ENCODE results near the gene SPOCK1.

The SPOCK1 gene

GRCh38 chr5:137215780-137216179 is 283.3 kb downstream of the SPOCK1 start:
- DNase-seq = no peak

DNA sequence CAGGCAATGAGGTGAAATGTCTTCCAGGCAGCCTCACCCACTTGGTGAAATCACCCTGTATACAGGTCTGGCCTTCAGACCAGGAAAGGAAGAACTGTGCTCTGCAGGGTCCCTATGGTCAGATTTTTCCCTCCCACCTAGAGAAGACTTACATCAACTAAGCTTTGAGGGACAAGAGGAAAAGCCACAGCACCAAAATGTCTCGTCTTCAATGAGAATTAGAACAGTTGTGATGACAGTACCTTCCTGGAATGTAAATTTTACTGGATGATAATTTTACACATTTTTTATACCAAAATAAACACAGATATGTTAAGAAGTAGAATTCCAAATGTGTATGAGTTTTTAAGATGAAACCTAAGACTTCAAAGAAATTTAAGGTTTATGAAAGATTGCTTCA is 283.9 kb downstream of the SPOCK1 start:
- no peak for DNase-seq

DNA sequence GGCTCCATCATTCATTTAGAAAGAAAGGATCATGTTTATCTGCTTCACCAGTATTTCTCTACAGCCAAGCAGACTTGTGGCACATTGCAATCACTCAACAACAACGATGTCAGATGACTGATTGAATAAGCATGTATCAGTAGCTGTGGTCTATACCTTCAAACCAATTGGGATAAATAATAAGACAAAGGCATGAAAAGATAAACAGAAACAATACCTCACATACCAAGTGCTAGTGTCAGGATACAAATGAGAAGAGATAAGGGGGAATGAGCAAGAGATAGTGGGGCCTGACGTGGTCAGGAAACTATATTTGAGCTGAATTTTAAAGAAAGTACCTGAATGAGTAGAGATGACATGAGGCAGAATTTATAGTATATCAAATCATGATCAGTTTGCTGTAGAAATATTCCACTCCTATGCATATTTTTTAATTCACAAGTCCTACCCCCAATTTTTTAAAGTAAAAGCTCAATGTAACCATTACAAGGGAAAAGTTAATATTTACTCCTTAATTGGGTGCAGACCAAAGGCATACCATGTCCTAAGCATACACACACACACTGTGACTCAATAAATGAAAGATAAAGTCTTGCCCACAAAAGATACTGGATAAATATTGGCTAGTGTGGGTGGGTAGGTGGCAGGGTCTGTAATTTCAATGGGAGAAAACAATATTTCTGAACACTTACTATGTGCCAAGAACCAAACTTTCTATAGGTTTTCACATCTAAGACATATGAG is 284.5 kb downstream of the SPOCK1 start:
- DNase-seq = no peak

GRCh38 chr5:137212471-137212870 is 286.7 kb downstream of the SPOCK1 start:
- DNase-seq = no peak

DNA sequence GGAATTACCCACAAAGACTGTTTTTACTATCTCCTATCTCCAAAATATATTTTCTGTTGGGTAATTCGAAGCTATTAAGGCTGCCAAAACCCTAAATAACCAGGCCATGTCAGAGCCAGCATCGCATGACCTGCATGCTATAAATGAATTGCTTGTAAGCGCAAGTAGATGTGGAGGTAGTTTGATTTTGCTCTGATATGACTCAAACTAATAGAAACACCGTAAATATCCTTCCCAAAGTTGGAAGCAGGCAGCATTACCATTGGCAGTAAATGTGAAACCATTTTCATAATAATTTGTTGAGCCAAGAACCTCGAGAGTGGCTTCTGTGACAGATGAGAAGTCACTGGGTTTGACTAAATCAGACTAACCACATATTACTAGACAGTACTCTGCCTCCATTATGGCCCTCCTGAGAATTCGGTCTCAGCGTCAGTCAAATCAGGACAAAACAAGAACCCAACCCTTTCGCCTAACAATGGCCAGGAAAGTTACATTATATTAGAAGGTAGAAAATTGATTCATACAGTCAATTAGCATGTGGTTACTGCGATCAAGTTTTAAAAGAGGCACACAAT is 289.8 kb downstream of the SPOCK1 start:
- DNase-seq = no peak

DNA sequence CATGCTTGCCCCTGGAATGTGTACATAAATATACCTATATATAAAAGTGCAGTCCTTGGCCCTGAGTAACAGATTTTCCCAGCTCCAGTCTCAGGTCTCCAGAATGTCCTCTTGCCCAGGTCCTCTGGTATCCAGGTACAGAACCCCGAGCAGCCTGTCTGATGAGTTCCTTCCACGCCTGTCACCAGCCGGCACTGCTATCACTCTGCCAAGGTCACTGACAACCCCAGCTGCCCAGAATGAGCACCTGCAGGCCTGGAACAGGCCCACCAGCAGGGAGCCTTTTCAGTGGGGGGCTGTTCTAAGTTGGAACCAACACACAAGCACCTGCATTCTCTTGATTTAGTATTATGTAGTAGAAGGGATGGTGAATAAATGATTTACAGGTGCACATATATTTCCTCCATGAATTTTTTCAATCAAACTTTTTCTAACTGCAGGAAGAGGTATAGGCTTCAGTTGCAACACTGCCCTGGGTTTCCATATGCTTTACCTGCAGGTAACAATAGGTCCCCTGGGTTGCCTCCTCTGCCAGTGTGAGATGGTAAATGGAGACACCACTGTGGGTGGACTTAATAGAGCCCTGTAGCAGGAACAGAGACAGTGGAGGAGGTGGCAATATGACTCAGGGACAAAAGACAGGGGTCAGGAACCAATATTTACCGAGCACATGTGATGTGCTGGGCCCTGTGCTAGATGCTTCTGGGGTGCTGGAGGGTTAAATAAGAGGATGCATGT is 291.9 kb downstream of the SPOCK1 start:
- no peak for DNase-seq

GRCh38 chr5:137206030-137206715 is 293.0 kb downstream of the SPOCK1 start:
- DNase-seq = no peak

- DNase-seq = no peak
Observed at GRCh38 chr5:137205231-137206027, 293.7 kb downstream of the SPOCK1 start.

GRCh38 chr5:137203011-137203632 is 296.0 kb downstream of the SPOCK1 start:
- DNase-seq = no peak

- DNase-seq = no peak
Observed at GRCh38 chr5:137201876-137202275, 297.2 kb downstream of the SPOCK1 start.

DNA sequence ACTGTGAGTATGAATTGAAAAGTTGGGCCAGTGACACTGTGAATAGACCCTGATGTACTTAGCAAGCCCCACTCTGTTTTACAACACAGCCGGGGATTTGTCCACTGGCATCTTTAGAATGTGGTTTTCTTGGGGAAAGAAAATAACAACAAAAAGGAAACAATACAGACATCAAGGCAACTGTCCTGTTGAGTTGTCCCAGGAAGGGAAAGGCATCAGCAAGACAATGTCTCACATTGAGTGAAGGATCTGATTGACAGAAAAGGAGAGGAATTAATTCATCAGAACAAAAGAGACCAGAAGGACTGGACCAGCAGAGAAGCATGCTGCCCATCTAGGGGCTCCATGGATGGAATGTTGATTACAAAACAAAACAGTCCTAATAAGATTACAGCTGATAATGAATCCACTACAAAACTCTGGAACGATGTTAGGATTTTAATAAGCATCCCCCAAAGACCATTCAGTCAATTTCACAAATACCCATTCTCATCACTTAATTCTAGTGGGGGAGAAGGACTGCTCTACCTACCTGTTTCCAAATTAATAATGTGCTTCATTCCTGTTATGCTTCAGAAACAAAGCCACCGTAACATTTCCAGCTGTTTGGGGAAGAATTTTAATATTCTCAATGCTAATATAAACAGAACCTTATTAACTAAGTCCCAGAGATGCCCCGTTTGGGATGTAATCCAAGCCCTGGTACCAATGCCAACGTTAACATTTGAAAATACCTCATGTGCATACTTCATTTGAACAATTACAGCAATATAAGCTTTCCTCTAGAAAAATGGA is 298.0 kb downstream of the SPOCK1 start:
- DNase-seq = no peak

DNA sequence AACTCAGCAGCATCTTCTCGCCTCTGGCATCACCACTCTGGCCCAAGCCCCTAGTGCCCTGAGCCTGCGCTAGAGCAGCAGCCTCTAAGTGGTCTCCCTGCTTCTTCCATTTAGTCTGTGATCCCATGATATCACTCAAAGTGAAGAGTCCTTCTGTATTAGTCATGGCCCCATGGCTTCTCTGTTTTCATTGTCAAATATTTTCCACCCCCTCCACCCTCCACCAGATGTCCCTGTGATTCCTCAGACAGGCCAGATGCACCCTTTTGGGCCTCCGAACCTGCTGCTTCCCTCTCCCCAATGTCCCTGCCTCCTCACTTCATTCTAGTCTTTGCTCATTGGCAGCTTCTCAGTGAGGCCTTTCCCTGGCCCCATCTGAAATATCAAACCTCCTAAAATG is 299.2 kb downstream of the SPOCK1 start:
- no peak for DNase-seq

- DNase-seq = no peak
Observed at GRCh38 chr5:137199201-137199600, 299.9 kb downstream of the SPOCK1 start.

DNA sequence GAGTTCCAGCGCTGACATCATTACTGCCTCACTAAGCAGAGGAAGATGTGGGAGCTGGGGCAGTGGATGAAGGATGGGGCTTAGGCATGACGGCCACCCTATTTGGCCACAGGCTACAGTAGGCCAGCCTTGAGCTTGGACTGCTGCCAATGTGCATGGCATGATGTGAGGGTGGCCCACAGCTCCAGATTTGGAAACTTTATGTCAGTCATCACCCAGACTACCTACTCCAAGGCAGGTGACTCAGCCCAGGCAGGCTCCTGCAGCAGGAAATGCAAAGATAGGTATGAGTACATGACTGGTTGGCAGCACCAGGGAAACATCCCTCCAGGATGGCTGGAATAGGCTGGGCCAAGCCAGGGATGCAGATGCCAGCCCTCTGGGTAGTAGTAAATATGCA is 303.6 kb downstream of the SPOCK1 start:
- no peak for DNase-seq

GRCh38 chr5:137194300-137194699 is 304.8 kb downstream of the SPOCK1 start:
- DNase-seq = no peak

- DNase-seq = no peak
Observed at GRCh38 chr5:137192293-137192743, 306.8 kb downstream of the SPOCK1 start.

GRCh38 chr5:137191179-137191578 is 307.9 kb downstream of the SPOCK1 start:
- no peak for DNase-seq

DNA sequence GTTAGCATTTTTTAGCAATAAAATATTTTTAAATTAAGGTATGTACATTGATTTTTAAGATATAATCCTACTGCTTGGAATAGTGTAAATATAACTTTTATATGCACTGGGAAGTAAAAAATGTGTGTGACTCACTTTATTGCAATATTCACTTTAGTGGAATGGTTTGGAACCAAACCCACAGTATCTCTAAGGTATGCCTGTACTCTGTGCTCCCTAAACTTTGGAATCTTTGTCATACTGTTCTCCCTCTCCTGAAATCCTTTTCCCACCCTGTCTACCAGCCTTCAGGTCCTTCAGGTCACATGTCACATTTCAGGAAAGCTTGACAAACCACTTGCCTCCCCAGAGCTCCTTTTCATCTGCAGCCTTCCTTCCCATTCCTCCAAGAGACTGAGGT is 308.7 kb downstream of the SPOCK1 start:
- no peak for DNase-seq

GRCh38 chr5:137190031-137190430 is 309.1 kb downstream of the SPOCK1 start:
- no peak for DNase-seq

DNA sequence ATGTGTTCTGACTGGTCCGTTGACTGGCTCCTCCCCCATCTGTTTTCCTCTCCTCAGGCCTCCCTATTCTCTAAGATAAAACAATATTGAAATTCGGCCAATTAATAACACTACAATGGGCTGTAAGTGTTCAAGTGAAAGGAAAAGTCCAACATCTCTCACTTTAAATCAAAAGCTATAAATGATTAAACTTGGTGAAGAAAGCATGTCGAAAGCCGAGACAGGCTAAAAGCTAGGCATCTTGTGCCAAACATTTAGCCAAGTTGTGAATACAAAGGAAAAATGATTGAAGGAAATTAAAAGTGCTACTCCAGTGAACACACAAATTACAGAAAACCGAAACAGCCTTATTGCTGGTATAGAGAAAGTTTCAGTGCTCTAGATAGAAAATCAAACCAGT is 310.6 kb downstream of the SPOCK1 start:
- no peak for DNase-seq

DNA sequence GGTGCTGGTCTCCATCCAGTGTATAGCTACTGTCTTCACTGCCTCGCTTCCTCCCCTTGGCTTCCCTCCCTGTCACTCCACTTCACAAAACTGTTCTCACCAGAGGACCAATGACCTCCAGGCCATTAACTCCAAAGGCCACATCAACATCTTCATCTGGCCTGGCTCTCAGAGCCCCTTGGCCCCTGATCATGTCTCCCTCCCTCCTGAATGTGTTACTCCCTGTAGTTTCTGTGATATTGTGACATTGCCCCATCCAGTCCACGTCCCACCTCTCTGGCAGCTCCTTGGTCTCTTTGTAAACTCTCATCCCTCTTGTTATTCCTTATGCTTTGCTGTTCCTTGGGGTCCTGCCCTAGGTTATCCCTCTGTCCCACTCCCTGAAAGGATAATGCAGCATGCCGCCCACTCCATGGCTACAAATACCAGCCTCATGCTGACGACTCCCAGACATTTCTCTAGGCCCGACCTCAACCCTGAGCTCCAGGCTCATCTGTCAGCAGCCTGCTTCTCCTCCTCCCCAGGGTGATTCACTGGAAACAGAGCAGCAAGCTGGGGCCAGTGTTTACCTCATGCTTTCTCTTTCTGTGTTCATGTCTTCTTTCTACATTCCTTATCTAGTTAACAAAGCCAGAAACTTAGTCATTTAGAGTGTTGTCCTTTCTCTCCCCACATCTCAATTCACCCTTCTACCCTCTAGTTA is 312.2 kb downstream of the SPOCK1 start:
- no peak for DNase-seq

All from hematopoietic multipotent progenitor cell treated with erythropoietin and hydrocortisone succinate and interleukin-3 and kit ligand, for 6 days (in vitro differentiated cells).